ENCODE data around the gene SLC13A5. TPM values are rescaled to one million over a fixed set of nuclear protein-coding genes. Genes with fewer than 3 reads are reported as not detected.

SLC13A5 gene
- total RNA-seq, 1 experiment from 2014 or later = not detected

DNA sequence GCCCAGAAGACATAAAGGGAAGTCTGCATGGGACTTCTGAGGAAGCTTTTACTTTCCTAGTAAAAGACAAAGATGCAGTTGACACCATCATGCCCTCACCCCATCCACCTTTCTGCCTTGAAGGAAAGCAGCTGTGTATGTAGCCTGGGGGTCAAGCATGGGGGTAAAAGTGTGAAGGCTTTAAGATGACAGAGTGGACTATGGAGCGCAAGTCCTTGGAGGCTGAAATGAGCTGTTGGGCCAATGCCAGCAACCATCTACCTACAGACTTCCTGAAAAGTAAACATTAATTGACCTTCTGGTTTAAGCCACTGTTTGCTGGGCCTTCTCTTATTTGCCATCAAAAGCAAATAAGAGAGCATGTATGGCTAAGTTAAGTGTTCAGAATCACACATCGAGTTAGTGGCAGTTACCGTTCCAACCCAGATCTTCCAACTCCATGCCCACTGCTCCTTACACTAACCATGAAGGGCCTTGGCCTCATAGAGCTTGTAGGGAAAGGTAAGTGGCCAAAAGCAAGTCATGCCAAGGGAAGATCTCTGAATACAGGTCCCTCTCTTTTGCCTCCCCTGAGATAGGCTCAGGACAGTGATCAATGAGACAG lies 30.0 kb downstream of the SLC13A5 start:
- DNase-seq (no peak), ATAC-seq (no peak)
- Histone ChIP-seq H3K27me3 (ENCODE audit: low read length) (no peaks in the 10 kb centered on the region), H3F3A (ENCODE audit: low read length, unreplicated experiment) (no peaks in the 10 kb centered on the region), H2AFZ (ENCODE audit: low read length) (no peak overlapping the region), H3K9ac (ENCODE audit: low read length) (no peak overlapping the region), H3K79me2 (ENCODE audit: low read length) (no peaks in the 10 kb centered on the region), H3K4me2 (ENCODE audit: low read length) (no peak overlapping the region), H3K27ac (ENCODE audit: low read length) (no peak overlapping the region), H4K20me1 (ENCODE audit: low read length) (no peaks in the 10 kb centered on the region), H3K4me1 (ENCODE audit: insufficient read depth, low read length) (peaks cover 18% of the 10 kb centered on the region), H3K9me2 (replicated peaks; ENCODE audit: low read length) (no peaks in the 10 kb centered on the region), H3K4me3 (ENCODE audit: low read length) (no peak overlapping the region), H3K9me3 (ENCODE audit: low read length) (no peaks in the 10 kb centered on the region), H3K36me3 (ENCODE audit: low read depth, low read length) (no peaks in the 10 kb centered on the region)
- intact Hi-C loops (cut with micrococcal nuclease) = no loop called here
- BruUV-seq (replicated peaks) = no TSS peak
- POLR2A ChIA-PET (ENCODE audit: unreplicated experiment) = no interaction called here
- no peak for TF ChIP-seq EZH2 (IDR thresholded peaks at IDR 0.05; ENCODE audit: low read length, unreplicated experiment)
- no peak for TF ChIP-seq CTCF (conservative IDR thresholded peaks at IDR 0.05; ENCODE audit: low read depth, low read length)
- TF ChIP-seq EZH2phosphoT487 (IDR thresholded peaks at IDR 0.05; ENCODE audit: borderline replicate concordance, low read length) = no peak
- CTCF ChIA-PET = no interaction called here

DNA sequence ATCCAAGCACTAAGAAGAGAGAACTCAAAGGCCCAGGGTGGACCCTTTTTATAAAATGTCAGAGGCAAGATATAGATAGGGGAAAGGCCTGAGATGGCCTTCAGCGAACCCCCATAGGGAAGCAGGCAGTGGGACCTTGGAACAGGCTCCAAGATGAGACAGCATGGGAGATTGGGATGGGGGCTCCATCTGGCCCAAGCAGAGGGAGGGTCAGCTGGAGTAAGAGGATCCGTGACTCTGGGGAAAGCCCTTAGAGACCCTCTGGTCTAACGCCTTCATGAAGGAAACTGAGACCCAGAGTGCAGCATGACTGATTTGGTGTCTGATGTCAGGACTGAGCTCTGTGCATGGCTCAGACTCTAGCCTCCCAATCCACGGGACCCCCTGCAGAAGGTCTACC lies 30.8 kb downstream of the SLC13A5 start:
- Histone ChIP-seq H2AFZ (ENCODE audit: low read length) (no peak overlapping the region), H3K27me3 (ENCODE audit: low read length) (no peaks in the 10 kb centered on the region), H3K9me2 (replicated peaks; ENCODE audit: low read length) (no peaks in the 10 kb centered on the region), H3K9ac (ENCODE audit: low read length) (no peak overlapping the region), H3K27ac (ENCODE audit: low read length) (no peak overlapping the region), H3K9me3 (ENCODE audit: low read length) (no peaks in the 10 kb centered on the region), H3K36me3 (ENCODE audit: low read depth, low read length) (no peaks in the 10 kb centered on the region), H3K4me2 (ENCODE audit: low read length) (no peak overlapping the region), H3K4me1 (ENCODE audit: insufficient read depth, low read length) (peaks cover 19% of the 10 kb centered on the region), H3K79me2 (ENCODE audit: low read length) (no peaks in the 10 kb centered on the region), H3F3A (ENCODE audit: low read length, unreplicated experiment) (no peaks in the 10 kb centered on the region), H4K20me1 (ENCODE audit: low read length) (no peaks in the 10 kb centered on the region), H3K4me3 (ENCODE audit: low read length) (no peak overlapping the region)
- intact Hi-C loops (cut with micrococcal nuclease) = no loop called here
- CTCF ChIA-PET = no interaction called here
- POLR2A ChIA-PET (ENCODE audit: unreplicated experiment) = no interaction called here
- no TSS peak for BruUV-seq (replicated peaks)
- TF ChIP-seq EZH2 (IDR thresholded peaks at IDR 0.05; ENCODE audit: low read length, unreplicated experiment) (no peak), EZH2phosphoT487 (IDR thresholded peaks at IDR 0.05; ENCODE audit: borderline replicate concordance, low read length) (no peak)
- no peak for ATAC-seq
- no peak for DNase-seq

- Histone ChIP-seq H3K9ac (ENCODE audit: low read length) (no peak overlapping the region), H3K27me3 (ENCODE audit: low read length) (no peaks in the 10 kb centered on the region), H3K4me2 (ENCODE audit: low read length) (no peak overlapping the region), H3K9me3 (ENCODE audit: low read length) (no peaks in the 10 kb centered on the region), H3K27ac (ENCODE audit: low read length) (no peak overlapping the region), H3K36me3 (ENCODE audit: low read depth, low read length) (no peaks in the 10 kb centered on the region), H3F3A (ENCODE audit: low read length, unreplicated experiment) (no peaks in the 10 kb centered on the region), H4K20me1 (ENCODE audit: low read length) (no peaks in the 10 kb centered on the region), H3K79me2 (ENCODE audit: low read length) (no peaks in the 10 kb centered on the region), H3K9me2 (replicated peaks; ENCODE audit: low read length) (no peaks in the 10 kb centered on the region), H2AFZ (ENCODE audit: low read length) (no peak overlapping the region), H3K4me1 (ENCODE audit: insufficient read depth, low read length) (peaks cover 19% of the 10 kb centered on the region), H3K4me3 (ENCODE audit: low read length) (no peak overlapping the region)
- DNase-seq (no peak), ATAC-seq (no peak)
- ChIA-PET POLR2A (ENCODE audit: unreplicated experiment) (no interaction called here), CTCF (no interaction called here)
- BruUV-seq (replicated peaks) = no TSS peak
- TF ChIP-seq CTCF (conservative IDR thresholded peaks at IDR 0.05; ENCODE audit: low read depth, low read length) = no peak
- no peak for TF ChIP-seq EZH2phosphoT487 (IDR thresholded peaks at IDR 0.05; ENCODE audit: borderline replicate concordance, low read length)
- no peak for TF ChIP-seq EZH2 (IDR thresholded peaks at IDR 0.05; ENCODE audit: low read length, unreplicated experiment)
- intact Hi-C loops (cut with micrococcal nuclease) = no loop called here
Measured at GRCh38 chr17:6681671-6682070, 31.5 kb downstream of the SLC13A5 start.

Data from PC-3 (cell line).